Cardiac muscle cell (in vitro differentiated cells and primary cell): ENCODE data around the gene P3R3URF. TPM values are rescaled to one million over a fixed set of nuclear protein-coding genes. Genes with fewer than 3 reads are reported as not detected.

Source experiments
- DNase-seq, 2 donors: peaks; one replicate each; pipeline versions ENCODE4 v3.0.0 to v3.0.0-alpha.2; 2010 to 2017; ENCODE audit warnings: low read depth in 1 of 2, low spot score in 1 of 2
- H3K27ac ChIP-seq: fragments of 200-600 bp; sonication (generic); 2 replicates; pipeline ENCODE4 v1.5.1; 2016
- H3K27me3 ChIP-seq: fragments of 200-600 bp; sonication (generic); 2 replicates; pipeline ENCODE4 v1.6.0; 2016; ENCODE audit warnings: control low read depth
- H3K36me3 ChIP-seq: fragments of 200-600 bp; sonication (generic); 2 replicates; pipeline ENCODE4 v1.5.1; 2016; ENCODE audit warnings: control low read depth
- H3K4me1 ChIP-seq: fragments of 200-600 bp; sonication (generic); 2 replicates; pipeline ENCODE4 v1.8.1; 2017; ENCODE audit warnings: low read depth, mild to moderate bottlenecking, mixed run types
- H3K4me3 ChIP-seq: fragments of 200-600 bp; sonication (generic); 2 replicates; pipeline ENCODE4 v1.5.1; 2016; ENCODE audit warnings: mild to moderate bottlenecking
- H3K9me3 ChIP-seq: fragments of 200-600 bp; sonication (generic); 2 replicates; pipeline ENCODE4 v1.5.1; 2017; ENCODE audit warnings: low read depth, mild to moderate bottlenecking, control low read depth
- polyA plus RNA-seq: library from polyadenylated mRNA; unstranded; fragments of >200 nt; fragmentation: Nextera tagmentation; extraction: Ambion mirVana; gene quantifications from 2 replicates; pipeline ENCODE4 v1.2.1, GENCODE V29; 2016
- total RNA-seq: library from RNA; depleted of rRNA; stranded (reverse); fragments of >200 nt; gene quantifications from 2 replicates; pipeline ENCODE4 v1.2.3, GENCODE V29; 2016
- TF ChIP-seq, protein P1 (sequence below): IDR thresholded peaks from 2 replicates; pipeline ENCODE4 v1.5.1; 2012; ENCODE audit warnings: low read depth, mild to moderate bottlenecking, low read length

Gene P3R3URF
- total and polyA plus RNA-seq, 2 experiments from 2014 or later: not detected

DNA sequence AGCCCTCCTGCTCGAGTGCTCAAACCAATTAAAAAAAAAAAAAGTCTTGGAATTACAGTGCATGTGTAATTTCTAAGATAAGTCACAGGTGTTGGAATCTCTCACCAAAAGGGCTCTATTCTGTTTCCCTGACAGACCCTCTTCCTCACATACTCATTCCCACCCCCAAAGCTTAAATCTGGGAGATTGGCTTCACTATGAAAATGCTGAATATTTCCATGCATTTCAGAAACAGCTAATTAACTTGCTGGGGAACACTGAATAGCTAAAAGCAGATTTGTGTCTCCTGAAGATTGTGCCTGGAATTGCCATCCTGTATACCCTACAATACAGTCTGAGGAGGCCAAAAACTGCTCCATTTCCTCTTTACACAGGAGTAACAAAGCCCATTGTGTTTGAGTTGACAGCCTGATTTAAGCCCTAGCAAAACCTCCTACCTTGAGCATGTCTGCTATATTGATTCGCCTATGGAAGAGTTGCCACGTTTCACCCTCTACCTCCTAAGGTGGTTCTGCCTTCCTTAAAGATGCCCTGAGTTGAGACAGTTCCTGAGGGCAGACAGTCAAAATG is 42.4 kb downstream of the P3R3URF start:
- peak overlapping the region; percentile 100 for H3K27ac ChIP-seq
- H3K4me1 ChIP-seq: peaks cover 19% of the 10 kb centered on the region
- H3K36me3 ChIP-seq: no peaks in the 10 kb centered on the region
- DNase-seq: no peak
- no peaks in the 10 kb centered on the region for H3K27me3 ChIP-seq
- no peaks in the 10 kb centered on the region for H3K9me3 ChIP-seq
- peak overlapping the region; percentile 94 for H3K4me3 ChIP-seq
- TF ChIP-seq, protein P1, sequence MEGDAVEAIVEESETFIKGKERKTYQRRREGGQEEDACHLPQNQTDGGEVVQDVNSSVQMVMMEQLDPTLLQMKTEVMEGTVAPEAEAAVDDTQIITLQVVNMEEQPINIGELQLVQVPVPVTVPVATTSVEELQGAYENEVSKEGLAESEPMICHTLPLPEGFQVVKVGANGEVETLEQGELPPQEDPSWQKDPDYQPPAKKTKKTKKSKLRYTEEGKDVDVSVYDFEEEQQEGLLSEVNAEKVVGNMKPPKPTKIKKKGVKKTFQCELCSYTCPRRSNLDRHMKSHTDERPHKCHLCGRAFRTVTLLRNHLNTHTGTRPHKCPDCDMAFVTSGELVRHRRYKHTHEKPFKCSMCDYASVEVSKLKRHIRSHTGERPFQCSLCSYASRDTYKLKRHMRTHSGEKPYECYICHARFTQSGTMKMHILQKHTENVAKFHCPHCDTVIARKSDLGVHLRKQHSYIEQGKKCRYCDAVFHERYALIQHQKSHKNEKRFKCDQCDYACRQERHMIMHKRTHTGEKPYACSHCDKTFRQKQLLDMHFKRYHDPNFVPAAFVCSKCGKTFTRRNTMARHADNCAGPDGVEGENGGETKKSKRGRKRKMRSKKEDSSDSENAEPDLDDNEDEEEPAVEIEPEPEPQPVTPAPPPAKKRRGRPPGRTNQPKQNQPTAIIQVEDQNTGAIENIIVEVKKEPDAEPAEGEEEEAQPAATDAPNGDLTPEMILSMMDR: no peak

DNA sequence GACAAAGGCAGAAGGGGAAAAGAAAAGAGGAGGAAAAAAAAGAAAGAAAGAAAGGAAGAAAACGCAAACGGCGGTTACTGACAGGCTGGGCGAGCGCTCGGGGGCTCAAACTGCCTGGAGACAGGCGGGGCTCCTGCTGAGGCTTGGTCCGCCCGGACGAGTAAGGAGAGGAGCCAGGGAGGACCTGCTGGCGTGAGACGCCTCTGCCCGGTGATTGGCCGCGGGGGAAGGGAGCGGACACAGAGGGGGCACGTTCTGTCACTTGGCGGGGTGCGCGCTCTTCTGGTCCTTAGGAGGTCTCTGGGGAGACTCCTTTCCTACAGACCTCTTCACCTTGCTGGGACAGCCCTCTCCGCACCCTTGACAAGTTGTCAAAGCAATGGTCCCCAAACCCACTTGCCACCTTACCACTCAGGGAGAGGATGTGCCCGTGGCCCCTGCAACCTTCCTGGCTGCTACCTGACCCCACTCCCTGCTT is 43.1 kb downstream of the P3R3URF start:
- TF ChIP-seq, protein P1: no peak
- peak in 1 of 2 donors; percentile 77 for DNase-seq
- Histone ChIP-seq H3K9me3 (no peaks in the 10 kb centered on the region), H3K36me3 (no peaks in the 10 kb centered on the region), H3K27ac (peak overlapping the region; percentile 100), H3K4me1 (peaks cover 19% of the 10 kb centered on the region), H3K4me3 (peak overlapping the region; percentile 94), H3K27me3 (no peaks in the 10 kb centered on the region)

DNA sequence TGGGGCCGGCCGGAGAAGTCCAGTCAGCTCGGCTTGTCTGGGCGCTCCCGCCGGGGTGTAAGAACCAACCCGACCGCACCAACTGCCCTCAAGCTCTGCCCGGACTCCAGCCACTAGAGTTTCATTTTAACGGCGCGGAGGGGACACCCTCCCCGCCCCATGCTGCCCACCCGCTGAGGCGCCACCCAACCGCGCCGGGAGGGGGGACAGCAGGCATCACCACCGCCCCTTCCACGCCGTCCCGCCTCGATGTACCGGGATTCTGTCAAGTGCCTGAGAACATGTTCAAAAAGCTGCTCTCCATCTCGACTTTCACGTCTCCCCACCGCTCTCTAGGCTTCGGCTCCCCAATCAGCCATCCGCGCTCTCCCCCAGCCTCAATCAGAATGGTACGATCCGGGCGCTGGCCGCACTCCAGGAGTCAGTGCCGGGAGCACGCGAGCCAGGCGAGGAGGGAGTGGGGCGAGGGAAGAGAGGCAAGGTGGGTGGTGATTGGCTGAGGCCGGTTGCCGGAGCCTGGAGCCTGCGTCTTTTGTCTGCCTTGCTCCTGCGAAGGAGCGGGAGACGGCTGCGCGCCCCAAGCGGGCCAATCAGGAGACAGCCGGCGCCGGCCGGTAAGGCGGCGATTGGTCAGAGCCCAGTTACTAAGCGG is 43.6 kb downstream of the P3R3URF start, which contains the start of gene PIK3R3:
PIK3R3 (minus strand) TSS at position 101 of the 652 bp plus-strand sequence. CDS start 677 bp downstream, outside the sequence.
- Histone ChIP-seq H3K27me3 (no peaks in the 10 kb centered on the region), H3K27ac (peak within 1 kb of the TSS; percentile 100), H3K4me1 (peaks cover 19% of the 10 kb centered on the region), H3K9me3 (no peaks in the 10 kb centered on the region), H3K36me3 (no peaks in the 10 kb centered on the region), H3K4me3 (peak within 1 kb of the TSS; percentile 94)
- TF ChIP-seq, protein P1: no peak
- peak; percentile 99 to 100 for DNase-seq

DNA sequence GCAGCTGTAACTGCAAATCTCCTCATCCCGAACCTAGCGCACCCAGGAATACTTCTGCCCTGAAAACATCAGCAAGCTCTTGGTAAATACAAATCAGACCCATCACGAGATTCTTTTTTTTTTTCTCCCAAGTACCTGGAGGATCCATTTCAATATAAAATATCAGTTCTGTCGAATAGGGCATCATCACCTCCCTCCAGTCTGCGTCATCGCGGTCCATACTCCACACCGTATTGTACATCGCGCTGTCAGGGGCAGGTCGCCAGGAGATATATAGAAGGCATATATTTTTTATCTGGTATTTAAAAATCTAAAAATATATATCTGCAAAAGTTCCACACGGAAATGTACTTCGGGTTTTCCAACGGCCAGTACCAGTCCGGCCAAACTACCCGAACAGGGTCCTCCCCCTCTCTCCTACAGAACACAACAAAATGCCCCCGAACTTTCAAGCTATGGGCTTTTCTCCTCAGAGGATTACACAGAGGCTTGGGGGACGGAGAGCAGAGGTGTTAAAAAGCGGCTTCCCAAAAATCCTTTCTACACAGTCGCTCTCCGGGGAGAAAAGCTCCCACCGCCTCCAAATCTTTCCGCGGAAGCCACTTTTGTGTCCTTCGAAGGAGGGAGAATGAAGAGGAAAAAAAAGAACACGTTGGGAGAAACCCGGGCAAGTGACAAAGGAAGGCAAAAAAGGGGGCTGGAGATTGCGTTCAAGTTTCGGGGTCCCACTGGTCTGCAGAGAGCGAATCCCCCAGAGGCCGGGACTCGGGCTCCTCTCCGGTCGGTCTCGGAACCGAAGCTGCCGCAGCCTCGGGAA is 44.4 kb downstream of the P3R3URF start:
- TF ChIP-seq, protein P1: no peak
- peak overlapping the region; percentile 94 for H3K4me3 ChIP-seq
- peaks cover 19% of the 10 kb centered on the region for H3K4me1 ChIP-seq
- H3K9me3 ChIP-seq: no peaks in the 10 kb centered on the region
- H3K27me3 ChIP-seq: no peaks in the 10 kb centered on the region
- no peaks in the 10 kb centered on the region for H3K36me3 ChIP-seq
- peak overlapping the region; percentile 100 for H3K27ac ChIP-seq
- DNase-seq: peak in 1 of 2 donors; percentile 25

DNA sequence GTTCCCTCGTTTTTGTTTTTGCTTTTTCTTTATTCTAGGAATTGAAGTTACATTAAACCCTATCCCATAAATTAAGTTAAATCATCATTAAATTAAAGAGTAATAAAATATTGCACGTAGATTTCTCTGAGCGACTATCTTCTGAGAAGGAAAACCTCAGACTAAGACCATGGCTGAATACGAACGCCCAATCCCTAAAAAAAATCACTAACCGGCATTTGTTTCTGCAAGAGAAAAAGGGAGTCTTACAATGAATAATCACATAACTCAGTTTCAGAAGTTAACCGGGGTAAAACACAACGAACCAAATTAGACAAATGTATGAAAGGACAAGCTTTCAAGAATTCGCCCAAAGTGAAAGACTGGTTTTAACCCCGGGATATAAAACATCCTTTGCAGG is 45.2 kb downstream of the P3R3URF start:
- peak overlapping the region; percentile 94 for H3K4me3 ChIP-seq
- peaks cover 19% of the 10 kb centered on the region for H3K4me1 ChIP-seq
- no peaks in the 10 kb centered on the region for H3K36me3 ChIP-seq
- H3K27ac ChIP-seq: no peak overlapping the region
- no peaks in the 10 kb centered on the region for H3K27me3 ChIP-seq
- H3K9me3 ChIP-seq: no peaks in the 10 kb centered on the region
- no peak for DNase-seq
- TF ChIP-seq, protein P1: no peak
